H9 (cell line): ENCODE data around the gene NTPCR. TPM values are rescaled to one million over a fixed set of nuclear protein-coding genes. Genes with fewer than 3 reads are reported as not detected.
A peak's percentile ranks its signal among the peaks of the same experiment; 100 is the strongest.

ENCODE experiments used
- DNase-seq: peaks from one replicate; pipeline ENCODE4 v3.0.0-alpha.2; 2017
- H2AFZ ChIP-seq: one replicate; pipeline ENCODE4 v1.6.1; 2013; ENCODE audit warnings: mild to moderate bottlenecking, low read length, control low read depth, moderate library complexity
- H2AK5ac ChIP-seq: 2 replicates; pipeline ENCODE4 v1.6.1; 2013; ENCODE audit warnings: low read length, control low read depth, mixed read lengths; ENCODE audit not compliant: insufficient read length
- H2BK120ac ChIP-seq: one replicate; pipeline ENCODE4 v1.6.1; 2013; ENCODE audit warnings: low read depth, mild to moderate bottlenecking, low read length, control low read depth, inconsistent platforms; ENCODE audit not compliant: poor library complexity, severe bottlenecking
- H2BK12ac ChIP-seq: 2 replicates; pipeline ENCODE4 v1.6.1; 2013; ENCODE audit warnings: low read length, control low read depth, mixed read lengths, low read depth; ENCODE audit not compliant: insufficient read length
- H2BK15ac ChIP-seq: 2 replicates; pipeline ENCODE4 v1.6.1; 2013; ENCODE audit warnings: low read depth, low read length, control low read depth
- H2BK20ac ChIP-seq: one replicate; pipeline ENCODE4 v1.6.1; 2013; ENCODE audit warnings: low read depth, mild to moderate bottlenecking, low read length, control low read depth, inconsistent platforms; ENCODE audit not compliant: poor library complexity, severe bottlenecking
- H2BK5ac ChIP-seq: 2 replicates; pipeline ENCODE4 v1.6.1; 2013; ENCODE audit warnings: low read length, control low read depth, mixed read lengths; ENCODE audit not compliant: insufficient read length
- H3K14ac ChIP-seq: 2 replicates; pipeline ENCODE4 v1.6.1; 2013; ENCODE audit warnings: low read length, control low read depth; ENCODE audit not compliant: insufficient read depth
- H3K18ac ChIP-seq: 2 replicates; pipeline ENCODE4 v1.6.1; 2013; ENCODE audit warnings: low read depth, mild to moderate bottlenecking, mixed read lengths, low read length, control low read depth; ENCODE audit not compliant: insufficient read length
- H3K23ac ChIP-seq: 2 replicates; pipeline ENCODE4 v1.6.1; 2013; ENCODE audit warnings: low read length, control low read depth, mixed read lengths, low read depth; ENCODE audit not compliant: insufficient read length
- H3K23me2 ChIP-seq: 2 replicates; pipeline ENCODE4 v1.6.1; 2013; ENCODE audit warnings: low read depth, mild to moderate bottlenecking, mixed read lengths, low read length, control low read depth; ENCODE audit not compliant: insufficient read length, poor library complexity, severe bottlenecking
- H3K27ac ChIP-seq: 2 replicates; pipeline ENCODE4 v1.5.1; 2013; ENCODE audit warnings: low read length, control low read depth, mixed read lengths, low read depth; ENCODE audit not compliant: insufficient read length
- H3K27me3 ChIP-seq: 2 replicates; pipeline ENCODE4 v1.6.1; 2013; ENCODE audit warnings: low read length, control low read depth, inconsistent platforms; ENCODE audit not compliant: insufficient read depth
- H3K4ac ChIP-seq: 2 replicates; pipeline ENCODE4 v1.6.1; 2013; ENCODE audit warnings: low read depth, mild to moderate bottlenecking, control low read depth, inconsistent platforms, low read length, moderate library complexity
- H3K4me1 ChIP-seq: 2 replicates; pipeline ENCODE4 v1.6.1; 2013; ENCODE audit warnings: low read length, control low read depth, inconsistent platforms; ENCODE audit not compliant: insufficient read depth
- H3K4me2 ChIP-seq: 2 replicates; pipeline ENCODE4 v1.6.1; 2013; ENCODE audit warnings: low read length, control low read depth, mixed read lengths; ENCODE audit not compliant: insufficient read length, insufficient read depth
- H3K56ac ChIP-seq: 2 replicates; pipeline ENCODE4 v1.6.1; 2013; ENCODE audit warnings: low read depth, mild to moderate bottlenecking, mixed read lengths, low read length, control low read depth; ENCODE audit not compliant: insufficient read length
- H3K79me1 ChIP-seq: 2 replicates; pipeline ENCODE4 v1.6.1; 2013; ENCODE audit warnings: low read depth, mild to moderate bottlenecking, moderate library complexity, low read length, control low read depth, inconsistent platforms; ENCODE audit not compliant: insufficient read depth, poor library complexity, severe bottlenecking
- H3K79me2 ChIP-seq: 2 replicates; pipeline ENCODE4 v1.6.1; 2013; ENCODE audit warnings: low read length, control low read depth, inconsistent platforms; ENCODE audit not compliant: insufficient read depth
- H3K9ac ChIP-seq: 2 replicates; pipeline ENCODE4 v1.6.1; 2013; ENCODE audit warnings: low read length, control low read depth, mixed read lengths; ENCODE audit not compliant: insufficient read length; ENCODE audit errors: extremely low read depth
- H3K9me3 ChIP-seq: one replicate; pipeline ENCODE4 v1.6.1; 2013; ENCODE audit warnings: low read depth, low read length, inconsistent platforms; ENCODE audit not compliant: control insufficient read depth
- H3T11ph ChIP-seq: one replicate; pipeline ENCODE4 v1.6.1; 2013; ENCODE audit warnings: mild to moderate bottlenecking, low read length, control low read depth, inconsistent platforms
- H4K20me1 ChIP-seq: one replicate; pipeline ENCODE4 v1.6.1; 2013; ENCODE audit not compliant: control insufficient read depth, insufficient read length, insufficient read depth
- H4K5ac ChIP-seq: 2 replicates; pipeline ENCODE4 v1.6.1; 2013; ENCODE audit warnings: low read depth, mild to moderate bottlenecking, mixed read lengths, low read length, control low read depth; ENCODE audit not compliant: insufficient read length
- H4K8ac ChIP-seq: replicated peaks from 2 replicates; pipeline ENCODE4 v1.6.1; 2013; ENCODE audit warnings: low read length, control low read depth, mixed read lengths, low read depth; ENCODE audit not compliant: insufficient read length
- H4K91ac ChIP-seq: 2 replicates; pipeline ENCODE4 v1.6.1; 2013; ENCODE audit warnings: low read depth, mild to moderate bottlenecking, moderate library complexity, mixed read lengths, low read length, control low read depth; ENCODE audit not compliant: insufficient read length
- H3K27ac Mint-ChIP-seq, 3 experiments: 2 replicates in 2 of 3; 3 replicates in 1 of 3; pipeline ENCODE4 v1.8.0; 2020 to 2021; ENCODE audit warnings: mixed read lengths in 3 of 3, mild to moderate bottlenecking in 1 of 3, moderate library complexity in 1 of 3
- H3K27me3 Mint-ChIP-seq: 2 replicates; pipeline ENCODE4 v1.8.0; 2021; ENCODE audit warnings: low read depth, mild to moderate bottlenecking, moderate library complexity, mixed read lengths
- H3K36me3 Mint-ChIP-seq, 3 experiments: 2 replicates in 2 of 3; 3 replicates in 1 of 3; pipeline ENCODE4 v1.8.0; 2020 to 2021; ENCODE audit warnings: low read depth in 3 of 3, mixed read lengths in 3 of 3; ENCODE audit not compliant: insufficient read depth in 1 of 3
- H3K4me1 Mint-ChIP-seq, 2 experiments: 2 replicates each; pipeline ENCODE4 v1.8.0; 2020; ENCODE audit warnings: mixed read lengths in 2 of 2
- H3K4me3 Mint-ChIP-seq, 2 experiments: 2 replicates in 1 of 2; 3 replicates in 1 of 2; pipeline ENCODE4 v1.8.0; 2020 to 2021; ENCODE audit warnings: mild to moderate bottlenecking in 2 of 2, mixed read lengths in 2 of 2, moderate library complexity in 1 of 2
- H3K9me3 Mint-ChIP-seq, 2 experiments: 2 replicates in 1 of 2; 3 replicates in 1 of 2; pipeline ENCODE4 v1.8.0; 2020; ENCODE audit warnings: mild to moderate bottlenecking in 2 of 2, mixed read lengths in 2 of 2, moderate library complexity in 1 of 2
- CTCF ChIP-seq: fragments of 200-600 bp; sonication (generic); conservative IDR thresholded peaks from 3 replicates; pipeline ENCODE4 v1.8.0; 2021; ENCODE audit warnings: antibody characterized with exemption, mild to moderate bottlenecking
- WGBS: extraction: QIAGEN DNeasy Blood & Tissue Kit; methylation state at CpG from one replicate; pipeline ENCODE4 v1.1.7; 2013; ENCODE audit warnings: missing lambda C conversion rate, low lambda C conversion rate, mixed read lengths; ENCODE audit not compliant: insufficient read length; ENCODE audit errors: extremely low coverage; 5-methylcytosine and 5-hydroxymethylcytosine counted together
- total RNA-seq: library from RNA; stranded (reverse); gene quantifications from 2 replicates; pipeline ENCODE4 v1.2.1, GENCODE V29; 2021

Gene NTPCR
- total RNA-seq, 1 experiment from 2014 or later = 87.4 TPM

- H3K14ac ChIP-seq = no peak overlapping the region
- no peaks in the 10 kb centered on the region for H3K9me3 ChIP-seq
- H3K79me1 ChIP-seq = no peaks in the 10 kb centered on the region
- H3K27ac Mint-ChIP-seq = 0 out of 7 replicates have a peak overlapping the region, but pooled peaks of 1 of the 3 experiments have one; percentile 18
- H3K4me2 ChIP-seq = no peak overlapping the region
- no peaks in the 10 kb centered on the region for H3K4me1 ChIP-seq
- peaks cover 2% of the 10 kb centered on the region; the same call in 1 of the 2 replicates for H3K27me3 Mint-ChIP-seq
- H4K91ac ChIP-seq = no peak overlapping the region
- H2BK120ac ChIP-seq = no peak overlapping the region
- H2BK20ac ChIP-seq = no peak overlapping the region
- H2BK5ac ChIP-seq = no peak overlapping the region
- no peak overlapping the region for H2AK5ac ChIP-seq
- no peak overlapping the region for H3K4ac ChIP-seq
- H4K5ac ChIP-seq = no peak overlapping the region
- no peaks in the 10 kb centered on the region for H3K27me3 ChIP-seq
- no peak overlapping the region for H2BK15ac ChIP-seq
- peaks cover 8 to 10% of the 10 kb centered on the region in 2 experiments for H3K4me1 Mint-ChIP-seq
- no peak overlapping the region for H3K56ac ChIP-seq
- no peaks in the 10 kb centered on the region for H3K79me2 ChIP-seq
- H3K9ac ChIP-seq = no peak overlapping the region
- no peaks in the 10 kb centered on the region for H3K23me2 ChIP-seq
- peaks cover 12 to 41% (median 39%) of the 10 kb centered on the region in 3 experiments for H3K36me3 Mint-ChIP-seq
- no peak overlapping the region for H3T11ph ChIP-seq
- H3K27ac ChIP-seq = no peak overlapping the region
- TF ChIP-seq CTCF = no peak
- H3K4me3 Mint-ChIP-seq = no peak overlapping the region
- H2AFZ ChIP-seq = no peak overlapping the region
- H4K20me1 ChIP-seq = no peaks in the 10 kb centered on the region
- no peak for DNase-seq
- H4K8ac ChIP-seq = no peak overlapping the region
- WGBS = no CpG with 5 or more reads among the region's 6 CpGs
- H3K23ac ChIP-seq = no peak overlapping the region
- H3K18ac ChIP-seq = no peak overlapping the region
- H2BK12ac ChIP-seq = no peak overlapping the region
- H3K9me3 Mint-ChIP-seq = no peaks in the 10 kb centered on the region
Observed at GRCh38 chr1:232979558-232979957, 29.1 kb downstream of the NTPCR start.
